ENCODE data around the gene FFAR2. TPM values are rescaled to one million over a fixed set of nuclear protein-coding genes. Genes with fewer than 3 reads are reported as not detected.
"Not testable (repeated sequence)": the region's sequence is repeated elsewhere in the genome, so short reads cannot be mapped to it uniquely, and the experiment has no call there.

Gene FFAR2
- total RNA-seq, 3 donors from 2014 or later, result not detected

- H3K36me3 Mint-ChIP-seq (ENCODE audit: insufficient read depth), result no peaks in the 10 kb centered on the region
- no peak for ATAC-seq
These were observed 31.7 kb upstream of the FFAR2 start for GRCh38 chr19:35416331-35416730.

GRCh38 chr19:35417278-35417677, 30.8 kb upstream of the FFAR2 start:
- DNase-seq (no peak), ATAC-seq (no peak)
- Mint-ChIP-seq H3K4me3 (no peak overlapping the region), H3K36me3 (ENCODE audit: insufficient read depth) (no peaks in the 10 kb centered on the region), H3K27me3 (ENCODE audit: low read depth) (peaks cover 37% of the 10 kb centered on the region), H3K4me1 (ENCODE audit: low read depth) (no peaks in the 10 kb centered on the region), H3K9me3 (no peaks in the 10 kb centered on the region)

More at GRCh38 chr19:35416331-35416730, 31.7 kb upstream of the FFAR2 start:
- no peak overlapping the region for H3K4me3 Mint-ChIP-seq
- DNase-seq, result no peak
- no peaks in the 10 kb centered on the region for H3K4me1 Mint-ChIP-seq (ENCODE audit: low read depth)
- no peaks in the 10 kb centered on the region for H3K9me3 Mint-ChIP-seq
- peaks cover 37% of the 10 kb centered on the region for H3K27me3 Mint-ChIP-seq (ENCODE audit: low read depth)

- Mint-ChIP-seq H3K9me3 (no peaks in the 10 kb centered on the region), H3K27me3 (ENCODE audit: low read depth) (peaks cover 33% of the 10 kb centered on the region), H3K4me1 (ENCODE audit: low read depth) (no peaks in the 10 kb centered on the region), H3K4me3 (no peak overlapping the region), H3K36me3 (ENCODE audit: insufficient read depth) (no peaks in the 10 kb centered on the region)
- DNase-seq, result no peak
- ATAC-seq, result no peak
These were observed 30.1 kb upstream of the FFAR2 start for GRCh38 chr19:35417713-35418534.

- Mint-ChIP-seq H3K4me3 (no peak overlapping the region), H3K9me3 (no peaks in the 10 kb centered on the region), H3K36me3 (ENCODE audit: insufficient read depth) (no peaks in the 10 kb centered on the region), H3K27me3 (ENCODE audit: low read depth) (peaks cover 27% of the 10 kb centered on the region), H3K4me1 (ENCODE audit: low read depth) (no peaks in the 10 kb centered on the region)
- ATAC-seq, result no peak
- DNase-seq, result no peak
These were observed 29.0 kb upstream of the FFAR2 start for GRCh38 chr19:35419046-35419445.

- ATAC-seq, result no peak
- no peaks in the 10 kb centered on the region for H3K9me3 Mint-ChIP-seq
- H3K4me1 Mint-ChIP-seq (ENCODE audit: low read depth), result no peaks in the 10 kb centered on the region
- DNase-seq, result no peak
- no peak overlapping the region for H3K4me3 Mint-ChIP-seq
- H3K36me3 Mint-ChIP-seq (ENCODE audit: insufficient read depth), result no peaks in the 10 kb centered on the region
- H3K27me3 Mint-ChIP-seq (ENCODE audit: low read depth), result peaks cover 23% of the 10 kb centered on the region
These were observed 28.3 kb upstream of the FFAR2 start for GRCh38 chr19:35419805-35420204.

- no peaks in the 10 kb centered on the region for H3K36me3 Mint-ChIP-seq (ENCODE audit: insufficient read depth)
- H3K9me3 Mint-ChIP-seq, result no peaks in the 10 kb centered on the region
- peaks cover 14% of the 10 kb centered on the region for H3K27me3 Mint-ChIP-seq (ENCODE audit: low read depth)
- no peak for ATAC-seq
- no peak for DNase-seq
- no peaks in the 10 kb centered on the region for H3K4me1 Mint-ChIP-seq (ENCODE audit: low read depth)
- no peak overlapping the region for H3K4me3 Mint-ChIP-seq
These were observed 26.7 kb upstream of the FFAR2 start for GRCh38 chr19:35421362-35421761.

DNA sequence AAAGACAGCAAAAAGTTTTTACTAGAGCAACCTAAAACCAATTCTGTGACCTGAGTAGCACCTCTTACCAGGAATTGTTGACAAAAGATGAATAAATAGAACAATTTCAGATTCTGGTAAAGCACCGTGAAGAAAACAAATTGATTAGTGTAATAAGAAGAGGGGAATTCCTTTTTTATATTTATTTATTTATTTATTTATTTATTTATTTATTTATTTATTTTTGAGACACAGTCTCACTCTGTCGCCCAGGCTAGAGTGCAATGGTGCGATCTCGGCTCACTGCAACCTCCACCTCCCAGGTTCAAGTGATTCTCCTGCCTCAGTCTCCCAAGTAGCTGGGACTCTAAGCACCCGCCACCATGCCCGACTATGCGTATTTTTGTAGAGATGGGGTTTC, 24.7 kb upstream of the FFAR2 start:
- not testable (repeated sequence) for H3K4me3 Mint-ChIP-seq; ATAC-seq; H3K27me3 Mint-ChIP-seq (ENCODE audit: low read depth); H3K36me3 Mint-ChIP-seq (ENCODE audit: insufficient read depth); H3K9me3 Mint-ChIP-seq; DNase-seq; H3K4me1 Mint-ChIP-seq (ENCODE audit: low read depth)

DNA sequence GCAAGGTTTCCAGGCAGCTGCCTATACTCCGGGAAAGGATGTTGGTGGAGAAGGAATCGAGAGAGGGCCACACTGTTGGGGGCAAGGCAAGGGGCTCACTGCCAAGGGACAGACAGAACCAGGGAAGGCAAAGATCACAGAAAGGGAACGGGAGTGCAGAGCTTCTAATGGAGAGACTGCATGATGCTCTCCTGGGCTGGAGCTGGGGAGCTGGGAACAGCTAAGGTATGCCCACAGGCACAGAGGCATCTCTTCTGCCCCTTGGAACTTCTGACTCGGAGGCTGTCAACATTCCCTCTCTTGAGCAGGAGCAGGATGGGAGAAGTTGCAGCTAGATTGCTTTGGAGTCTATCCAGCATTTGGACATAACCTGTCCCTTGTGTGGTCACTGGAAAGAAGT, 22.4 kb upstream of the FFAR2 start:
- no peaks in the 10 kb centered on the region for H3K27me3 Mint-ChIP-seq (ENCODE audit: low read depth)
- ATAC-seq (no peak), DNase-seq (no peak)
- H3K4me3 Mint-ChIP-seq, result no peak overlapping the region
- H3K4me1 Mint-ChIP-seq (ENCODE audit: low read depth), result peaks cover 3% of the 10 kb centered on the region
- peaks cover 2% of the 10 kb centered on the region for H3K36me3 Mint-ChIP-seq (ENCODE audit: insufficient read depth)
- H3K9me3 Mint-ChIP-seq, result peaks cover 4% of the 10 kb centered on the region

- ATAC-seq (no peak), DNase-seq (no peak)
- Mint-ChIP-seq H3K4me1 (ENCODE audit: low read depth) (peaks cover 3% of the 10 kb centered on the region), H3K9me3 (peaks cover 17% of the 10 kb centered on the region), H3K27me3 (ENCODE audit: low read depth) (no peaks in the 10 kb centered on the region), H3K4me3 (no peak overlapping the region), H3K36me3 (ENCODE audit: insufficient read depth) (peaks cover 2% of the 10 kb centered on the region)
These were observed 20.9 kb upstream of the FFAR2 start for GRCh38 chr19:35427187-35427586.

DNA sequence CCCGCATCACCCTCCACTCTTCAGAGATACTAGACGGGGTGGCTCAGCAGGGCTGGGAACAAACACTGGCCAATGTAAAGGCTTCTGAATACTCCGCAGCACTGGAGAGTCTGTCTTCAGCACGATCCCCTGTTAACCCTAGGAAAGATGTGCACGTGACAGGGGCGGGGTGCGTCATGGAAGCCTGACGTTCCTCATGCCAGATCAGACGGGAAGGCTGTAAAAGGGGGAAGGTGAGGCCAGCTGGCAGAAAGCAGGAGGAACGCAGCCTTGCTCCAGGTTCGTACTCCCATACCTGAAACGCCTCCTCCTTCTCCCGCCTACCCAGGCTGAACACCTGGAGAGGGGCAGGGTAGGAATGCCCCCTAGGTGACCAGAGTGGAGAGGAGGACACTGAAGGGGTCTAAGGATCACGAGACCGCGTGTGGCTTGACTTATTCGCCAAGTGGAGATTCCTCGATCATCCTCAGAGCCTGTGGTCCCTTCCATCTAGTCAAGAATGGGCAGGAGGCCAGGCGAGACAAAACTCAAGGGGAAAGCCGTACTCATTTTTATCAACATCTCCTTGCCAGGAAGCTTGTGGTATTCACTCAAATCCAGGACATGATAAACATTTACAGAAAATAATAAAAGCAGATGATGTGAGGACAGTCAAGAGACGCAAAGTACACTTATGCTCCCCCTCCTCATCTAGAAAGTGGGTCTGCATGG, 18.2 kb upstream of the FFAR2 start:
- Mint-ChIP-seq H3K4me3 (no peak overlapping the region), H3K9me3 (peaks cover 17% of the 10 kb centered on the region), H3K36me3 (ENCODE audit: insufficient read depth) (peaks cover 2% of the 10 kb centered on the region), H3K4me1 (ENCODE audit: low read depth) (peaks cover 3% of the 10 kb centered on the region), H3K27me3 (ENCODE audit: low read depth) (peaks cover 3% of the 10 kb centered on the region)
- no peak for DNase-seq
- ATAC-seq, result no peak

DNA sequence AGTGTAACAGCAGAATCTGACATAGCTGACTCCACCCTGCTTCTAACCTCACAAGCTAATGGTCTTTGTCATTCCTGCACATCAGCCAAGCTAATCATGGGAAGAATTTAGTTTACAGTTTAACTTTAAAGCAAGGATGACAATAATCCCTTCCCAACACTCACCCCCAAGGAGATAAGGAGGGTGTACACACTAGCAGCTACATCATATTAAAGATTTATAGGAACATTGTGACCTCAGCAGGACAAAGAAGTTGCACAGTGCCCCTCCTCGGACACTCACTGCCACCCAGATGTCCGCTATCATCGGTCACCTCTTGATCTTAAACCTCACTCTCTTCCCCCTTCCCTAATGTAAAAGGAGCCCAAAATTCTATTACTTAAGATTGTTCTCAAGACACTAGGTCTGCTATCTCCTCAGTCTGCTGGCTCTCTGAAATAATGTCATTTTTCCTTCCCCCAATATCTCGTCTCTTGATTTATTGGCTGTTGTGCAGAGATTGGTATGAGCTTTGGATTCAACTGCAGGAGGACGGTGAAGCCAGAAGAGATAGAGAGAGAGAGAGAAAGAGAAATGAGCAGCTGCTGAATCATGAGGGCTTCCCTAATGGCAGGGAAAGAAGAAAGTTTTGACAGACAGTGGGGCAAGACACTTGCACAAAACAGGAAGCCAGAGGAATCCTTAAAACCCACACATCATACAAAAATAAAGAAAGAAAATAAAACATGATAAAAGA, 17.5 kb upstream of the FFAR2 start:
- Mint-ChIP-seq H3K4me3 (no peak overlapping the region), H3K9me3 (peaks cover 17% of the 10 kb centered on the region), H3K4me1 (ENCODE audit: low read depth) (peaks cover 3% of the 10 kb centered on the region), H3K27me3 (ENCODE audit: low read depth) (peaks cover 3% of the 10 kb centered on the region), H3K36me3 (ENCODE audit: insufficient read depth) (peaks cover 2% of the 10 kb centered on the region)
- ATAC-seq, result no peak
- DNase-seq, result no peak

DNA sequence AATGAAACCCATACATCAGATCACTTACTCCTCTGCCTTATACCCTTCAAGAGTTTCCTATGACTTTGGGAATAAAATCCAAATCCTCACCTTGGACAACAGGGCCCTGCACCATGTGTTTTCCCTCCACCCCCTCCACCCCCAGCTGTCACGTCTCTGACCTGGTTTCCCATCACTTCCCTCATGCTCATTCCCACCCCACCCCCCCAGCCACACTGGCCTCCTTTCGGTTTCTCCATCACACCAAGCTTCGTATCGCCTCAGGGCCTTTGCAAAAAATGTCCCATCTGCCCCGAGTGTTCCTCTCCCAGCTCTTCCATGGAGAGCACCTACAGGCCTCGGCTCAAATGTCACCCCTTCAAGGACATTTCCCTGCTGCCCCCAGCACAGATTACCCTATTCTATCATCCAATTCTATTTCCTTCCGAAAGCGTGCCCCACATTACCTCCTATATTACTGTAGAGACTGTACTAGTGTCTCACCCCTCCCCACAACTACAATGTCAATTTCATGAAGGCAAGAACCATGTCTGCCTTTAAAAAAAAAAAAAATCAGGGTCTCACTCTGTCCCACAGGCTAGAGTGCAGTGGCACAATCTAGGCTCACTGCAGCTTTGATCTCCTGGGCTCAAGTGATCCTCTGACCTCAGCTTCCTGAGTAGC, 16.8 kb upstream of the FFAR2 start:
- no peak for DNase-seq
- H3K27me3 Mint-ChIP-seq (ENCODE audit: low read depth), result peaks cover 3% of the 10 kb centered on the region
- H3K9me3 Mint-ChIP-seq, result peaks cover 17% of the 10 kb centered on the region
- peaks cover 9% of the 10 kb centered on the region for H3K4me1 Mint-ChIP-seq (ENCODE audit: low read depth)
- no peak for ATAC-seq
- H3K36me3 Mint-ChIP-seq (ENCODE audit: insufficient read depth), result peaks cover 2% of the 10 kb centered on the region
- H3K4me3 Mint-ChIP-seq, result no peak overlapping the region

DNA sequence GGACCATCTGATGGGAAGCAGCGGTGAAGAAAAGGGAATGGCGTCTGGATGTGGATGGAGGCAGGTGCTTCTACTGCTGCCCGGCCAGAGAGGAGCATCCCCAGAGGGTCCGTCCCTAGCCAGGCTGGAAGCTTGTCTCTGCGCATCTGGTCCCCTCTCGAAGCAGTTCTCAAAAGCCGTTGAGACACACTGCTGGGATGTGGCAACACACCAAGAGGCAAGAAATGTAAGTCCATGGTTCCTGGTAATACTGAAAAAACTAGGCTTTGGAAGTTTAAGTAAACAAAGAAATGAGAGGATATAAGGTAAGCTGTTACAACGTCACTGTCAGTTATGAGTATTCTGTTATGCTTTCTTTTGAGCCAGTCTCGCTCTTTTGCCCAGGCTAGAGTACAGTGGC, 15.1 kb upstream of the FFAR2 start:
- peaks cover 18% of the 10 kb centered on the region for H3K4me1 Mint-ChIP-seq (ENCODE audit: low read depth)
- H3K27me3 Mint-ChIP-seq (ENCODE audit: low read depth), result peaks cover 3% of the 10 kb centered on the region
- ATAC-seq (no peak), DNase-seq (no peak)
- peaks cover 17% of the 10 kb centered on the region for H3K9me3 Mint-ChIP-seq
- peaks cover 2% of the 10 kb centered on the region for H3K36me3 Mint-ChIP-seq (ENCODE audit: insufficient read depth)
- H3K4me3 Mint-ChIP-seq, result no peak overlapping the region

DNA sequence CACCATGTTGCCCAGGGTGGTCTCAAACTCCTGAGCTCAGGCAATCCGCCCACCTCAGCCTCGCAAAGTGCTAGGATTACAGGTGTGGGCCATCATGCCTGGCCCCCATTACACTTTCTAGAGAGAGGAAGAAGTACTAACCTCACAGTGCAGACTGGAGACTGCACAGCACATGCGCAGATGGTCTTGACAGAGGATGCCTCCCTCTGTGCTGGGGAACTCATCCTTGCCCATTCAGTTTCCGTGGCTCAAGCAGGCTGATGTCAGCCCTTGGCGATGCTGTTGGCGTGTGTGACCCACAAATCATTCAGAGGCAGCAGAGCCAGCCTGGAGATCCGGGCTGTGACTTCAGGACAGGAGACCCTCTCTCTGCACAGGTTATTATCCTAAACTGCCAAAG, 14.6 kb upstream of the FFAR2 start:
- no peak for ATAC-seq
- Mint-ChIP-seq H3K36me3 (ENCODE audit: insufficient read depth) (peaks cover 2% of the 10 kb centered on the region), H3K9me3 (peaks cover 17% of the 10 kb centered on the region), H3K4me1 (ENCODE audit: low read depth) (peaks cover 18% of the 10 kb centered on the region), H3K27me3 (ENCODE audit: low read depth) (peaks cover 3% of the 10 kb centered on the region), H3K4me3 (no peak overlapping the region)
- no peak for DNase-seq

Data from activated T-cell treated with anti-CD3 and anti-CD28 coated beads, Interleukin-2, amount 50 U/mL, for 4 hours (primary cell).